Stimulated activated CD8-positive, alpha-beta memory T cell treated with anti-CD3 and anti-CD28 coated beads, Interleukin-4, amount 100 ng/mL, for 48 hours (primary cell): ENCODE measurements around the gene SUSD3.
A peak's percentile ranks its signal among the peaks of the same experiment; 100 is the strongest.

Experiments
- DNase-seq: peaks from one replicate; pipeline ENCODE4 v3.0.0-alpha.2; 2020

SUSD3 gene

DNA sequence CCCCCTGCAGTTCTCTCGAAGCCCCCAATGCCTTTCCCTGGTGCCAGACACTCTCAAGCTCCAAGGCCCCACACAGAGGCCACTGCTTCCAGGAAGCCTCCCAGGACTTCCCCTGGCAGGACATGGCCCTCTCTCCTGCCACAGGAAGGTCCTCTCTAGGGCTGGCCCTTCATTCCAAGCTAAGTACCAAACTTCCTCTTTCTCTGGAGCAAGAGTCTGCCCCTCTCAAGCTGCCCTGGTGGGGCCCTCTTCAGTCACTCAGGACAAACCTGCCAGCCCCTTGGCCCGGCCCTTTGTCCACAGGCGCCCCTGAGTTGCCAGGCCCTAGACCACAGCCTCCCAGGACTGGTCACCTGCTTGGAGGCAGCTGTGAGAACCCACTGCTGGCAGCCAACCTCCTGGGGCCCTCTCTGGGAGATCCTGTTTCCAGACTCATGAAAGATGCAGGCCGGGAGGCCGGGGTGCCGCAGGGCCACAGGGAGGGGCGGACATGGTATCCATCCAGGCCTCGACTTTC lies 69.0 kb downstream of the SUSD3 start:
- no peak for DNase-seq

DNA sequence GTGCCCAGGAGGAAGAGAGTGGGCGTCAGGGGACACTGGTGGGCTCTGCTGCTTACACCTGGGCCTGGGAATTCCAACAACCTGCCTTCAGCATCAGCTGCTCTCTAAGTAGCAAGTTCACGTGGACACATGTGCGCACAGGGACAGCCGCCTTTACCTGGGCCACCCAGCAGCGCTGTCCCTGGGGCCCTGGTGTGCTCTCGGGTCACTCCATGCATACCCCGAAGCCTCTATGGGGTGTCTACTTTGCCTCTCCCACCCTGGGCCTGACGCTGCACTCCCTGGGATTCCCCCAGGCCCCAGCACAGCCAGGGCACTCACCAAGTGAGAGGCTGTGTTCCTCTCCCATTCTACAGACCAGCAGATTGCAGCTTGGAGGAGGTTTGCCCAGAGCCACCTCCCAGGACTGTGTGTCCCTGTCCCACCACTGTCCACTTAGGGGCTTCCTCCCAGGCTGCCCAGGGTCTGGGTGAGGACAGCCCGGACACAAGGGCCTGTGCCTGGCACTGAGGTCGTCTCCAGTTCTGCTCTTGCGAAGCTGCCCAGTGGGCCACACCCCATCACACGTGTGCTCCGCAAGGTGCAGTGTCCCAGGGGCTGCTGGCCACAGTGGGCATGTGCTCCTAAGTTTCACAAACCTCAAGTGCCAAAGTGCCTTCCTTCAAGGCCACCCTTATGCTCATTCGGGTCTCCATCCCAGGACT lies 69.7 kb downstream of the SUSD3 start:
- no peak for DNase-seq

DNA sequence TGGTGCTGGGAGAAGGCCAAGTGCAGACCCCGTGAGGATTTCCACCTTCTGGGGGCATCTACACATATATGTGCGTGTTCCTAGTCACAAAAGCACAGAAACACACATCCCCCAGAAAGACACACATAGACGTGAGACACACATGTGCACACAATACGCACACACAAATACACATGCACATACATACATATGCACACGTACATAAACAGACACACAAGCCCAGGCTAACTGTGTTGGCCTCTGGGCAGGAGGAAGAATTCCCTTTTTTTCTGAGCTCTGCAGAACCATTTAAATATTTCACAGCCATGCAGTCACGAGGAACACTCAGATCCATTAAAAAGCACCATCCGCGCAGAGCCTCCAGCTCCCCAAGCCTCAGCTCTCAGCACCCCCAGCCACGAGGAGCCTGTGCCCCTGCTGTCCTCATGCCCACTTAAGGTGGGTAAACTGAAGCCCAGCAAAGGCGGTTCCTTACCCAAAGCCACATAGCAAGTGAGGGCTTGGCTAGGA lies 70.3 kb downstream of the SUSD3 start:
- no peak for DNase-seq

DNA sequence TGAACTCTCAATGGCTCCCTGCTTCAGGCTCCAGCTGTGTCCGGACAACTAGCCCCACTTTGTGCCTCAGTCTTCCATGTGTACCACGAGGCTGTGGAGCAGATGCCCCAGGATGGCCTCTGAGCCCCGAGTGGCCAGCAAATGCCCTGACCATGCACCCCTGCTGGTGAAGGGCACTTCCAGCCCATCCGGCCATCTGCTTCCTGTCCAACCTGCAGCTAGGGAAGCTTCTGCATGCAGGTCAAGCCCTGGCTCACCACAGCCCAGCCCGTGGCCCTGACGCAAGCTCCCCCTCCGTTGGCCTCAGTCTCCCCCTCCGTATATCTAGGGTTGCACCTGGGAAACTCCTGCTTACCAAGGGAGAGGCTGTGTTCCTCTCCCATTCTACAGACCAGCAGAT lies 70.8 kb downstream of the SUSD3 start:
- DNase-seq: no peak

DNA sequence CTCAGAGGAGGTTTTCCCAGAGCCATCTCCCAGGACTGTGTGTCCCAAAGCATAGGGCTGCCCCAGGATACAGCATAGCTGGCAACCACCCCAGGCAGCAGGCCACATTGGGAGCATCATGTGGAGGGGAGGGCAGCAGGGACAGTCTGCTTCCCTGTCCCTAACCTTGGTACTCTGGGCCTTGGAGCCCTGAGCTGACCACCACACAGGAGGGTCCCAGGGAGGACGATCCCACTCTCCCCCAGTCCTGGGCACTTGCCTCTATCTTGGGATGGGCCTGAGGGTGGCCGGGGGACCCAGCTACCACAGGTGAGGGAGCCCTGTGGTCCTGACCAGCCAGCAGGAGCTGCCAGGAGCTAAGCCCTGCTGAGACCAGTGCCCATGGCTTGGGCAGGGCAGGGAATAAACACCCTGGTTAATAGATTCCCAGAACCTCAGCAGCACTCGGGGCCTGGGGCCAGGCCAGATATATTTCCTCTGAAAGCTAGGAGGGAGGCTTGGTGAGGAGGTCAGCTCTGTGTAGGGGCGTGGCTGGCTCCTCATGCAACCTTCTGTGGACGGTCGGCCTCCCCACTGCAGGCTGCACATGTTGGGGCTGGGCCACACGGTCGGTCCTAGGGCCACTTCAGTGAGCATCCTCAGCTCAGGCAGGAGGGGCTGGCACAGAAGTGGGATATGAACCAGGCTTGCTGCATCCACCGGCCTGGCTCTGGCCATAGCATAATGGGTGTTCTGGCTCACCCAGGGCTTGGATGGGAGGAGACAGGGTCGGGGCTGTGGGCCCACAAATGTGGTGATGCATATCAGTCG lies 71.4 kb downstream of the SUSD3 start:
- no peak for DNase-seq

DNA sequence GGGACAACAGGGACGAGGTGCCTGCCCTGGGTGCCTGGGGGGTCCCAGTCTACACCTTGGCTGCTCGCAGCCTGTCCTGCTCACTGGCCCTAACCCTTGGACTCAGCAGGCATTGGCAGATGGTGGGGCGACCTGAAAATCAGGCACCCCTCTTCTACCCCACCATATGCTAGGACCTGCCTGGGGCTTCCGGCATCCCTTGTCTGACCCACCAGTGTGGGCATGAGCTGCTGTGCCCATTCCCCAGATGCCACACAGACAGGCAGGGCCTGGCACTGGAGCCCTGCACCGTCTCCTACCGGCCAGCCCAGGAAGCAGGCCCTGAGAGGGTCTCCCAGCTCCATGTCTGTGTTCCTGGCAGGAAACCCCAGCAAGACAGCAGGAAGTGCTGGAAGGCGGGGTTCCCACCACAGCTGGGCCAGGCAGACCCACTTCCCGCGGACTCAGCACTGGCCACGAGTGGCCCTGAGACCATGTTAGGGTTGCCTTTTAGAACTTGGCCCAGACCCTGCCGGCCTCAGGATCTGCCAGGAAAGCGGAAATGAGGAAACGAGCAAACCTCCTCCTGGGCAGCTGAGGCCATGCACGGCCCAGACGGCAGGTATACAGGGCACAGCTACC lies 72.5 kb downstream of the SUSD3 start:
- no peak for DNase-seq

DNA sequence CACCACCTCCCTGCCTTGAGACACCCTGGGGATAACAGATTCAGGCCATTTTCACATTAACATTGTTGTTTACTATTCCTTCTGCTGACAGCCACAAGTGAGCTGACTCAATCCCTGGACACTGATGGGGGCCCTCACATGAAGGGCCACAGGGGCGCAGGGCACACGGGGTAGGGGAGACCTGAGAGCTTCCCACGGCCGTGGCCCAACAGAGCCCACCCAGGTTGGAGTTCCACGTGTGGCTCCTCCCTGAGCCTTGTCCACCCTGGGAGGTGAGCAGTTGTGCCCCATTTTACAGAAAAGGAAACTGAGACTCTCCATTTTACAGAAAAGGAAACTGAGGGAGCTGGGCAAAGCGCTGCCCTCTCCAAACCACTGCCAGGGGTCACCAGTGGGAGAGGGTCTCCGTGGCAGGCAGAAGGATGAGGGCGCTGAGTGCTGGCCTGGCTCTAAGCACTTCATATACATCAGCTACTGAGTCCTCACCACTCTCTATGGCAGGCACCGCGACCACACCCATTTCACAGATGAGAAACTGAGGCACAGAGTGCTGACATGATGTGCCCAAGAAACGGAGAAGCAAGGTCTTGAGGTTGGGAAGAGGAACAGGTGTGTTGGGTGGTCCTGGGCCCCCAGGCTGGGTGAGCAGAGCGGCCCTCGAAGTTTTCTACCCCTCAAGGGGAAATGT lies 73.2 kb downstream of the SUSD3 start:
- no peak for DNase-seq

DNA sequence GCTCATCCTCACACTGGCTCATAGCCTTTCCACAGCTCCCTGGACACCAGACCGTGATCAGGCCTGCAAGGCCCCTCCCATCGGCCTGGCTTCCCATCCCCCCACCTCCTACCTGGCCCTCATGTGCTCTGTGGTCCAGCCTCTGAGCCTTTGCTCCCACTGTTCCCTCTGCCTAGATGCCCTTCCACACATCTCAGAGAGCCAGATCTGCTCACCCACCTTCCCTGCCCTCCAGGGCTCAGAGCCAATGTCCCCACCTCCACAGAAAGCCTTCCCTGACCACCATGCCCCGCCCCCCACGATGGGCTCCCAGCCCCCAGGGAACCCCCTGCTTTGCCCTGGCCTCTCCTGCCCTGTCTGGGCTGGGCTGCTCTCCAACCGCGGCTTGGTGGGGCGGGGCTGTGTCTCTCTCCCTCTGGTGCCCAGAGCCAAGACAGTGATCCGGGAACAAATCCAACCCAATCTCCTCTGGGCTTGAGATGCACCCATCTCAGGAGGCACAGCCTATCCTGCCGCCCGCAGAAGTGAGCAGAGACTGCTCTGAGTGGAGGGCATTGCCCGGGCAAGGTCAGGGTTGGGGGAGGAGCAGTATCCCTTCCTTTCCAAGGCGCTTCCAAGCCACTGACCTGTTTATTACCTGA lies 73.9 kb downstream of the SUSD3 start:
- no peak for DNase-seq

DNA sequence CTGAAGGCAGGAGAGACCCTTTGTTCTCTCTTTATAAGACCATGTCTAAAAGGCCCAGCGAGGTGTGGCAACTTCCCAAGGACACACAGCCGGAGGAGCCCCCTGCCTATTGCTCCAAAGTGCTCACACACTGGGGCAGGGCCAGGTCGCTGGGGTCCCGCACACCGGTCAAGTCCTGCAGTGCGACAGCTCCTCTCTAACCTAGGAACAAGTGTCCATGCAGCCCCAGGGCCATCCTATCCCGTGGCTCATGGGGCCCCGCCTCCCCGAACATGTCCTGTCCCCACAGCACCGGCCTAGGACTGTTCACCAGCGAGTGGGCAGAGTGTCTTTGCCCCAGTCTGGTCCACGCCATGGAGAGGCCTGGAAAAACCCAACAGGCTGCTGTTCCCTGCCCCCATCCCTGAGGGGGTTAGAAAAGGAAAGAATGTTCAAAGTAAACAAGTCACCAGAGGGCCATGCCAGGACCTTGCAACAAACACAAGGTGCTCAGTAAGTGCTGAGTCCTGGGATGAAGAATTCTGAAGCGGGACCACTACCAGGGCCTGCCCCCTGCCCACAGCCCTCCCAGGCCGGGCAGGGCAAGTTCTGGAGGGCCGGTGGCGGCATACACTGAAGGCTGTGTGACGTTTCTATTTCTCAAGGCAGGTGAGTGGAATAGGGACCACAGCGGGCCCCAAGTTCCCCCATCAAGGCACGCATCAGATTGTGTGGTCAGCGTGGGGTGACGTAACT lies 74.6 kb downstream of the SUSD3 start:
- DNase-seq: peak; percentile 83

DNA sequence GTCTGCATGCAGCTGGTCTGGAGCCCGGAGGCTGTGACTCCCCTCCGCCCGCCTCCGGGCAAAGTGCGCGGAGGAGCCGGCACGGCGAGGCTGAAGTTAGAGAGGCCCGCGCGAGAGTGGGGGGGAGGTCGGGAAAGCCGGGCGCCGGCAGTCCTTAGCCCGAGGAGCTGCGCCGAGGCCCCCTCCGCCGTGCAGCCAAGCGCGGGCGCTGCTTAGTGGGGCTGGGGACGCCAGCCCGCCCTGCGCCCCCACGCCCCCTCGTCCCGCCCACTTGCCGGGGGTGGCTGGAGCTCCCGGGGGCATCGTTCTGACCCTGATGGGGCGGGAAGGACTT lies 75.1 kb downstream of the SUSD3 start:
- DNase-seq: no peak

DNA sequence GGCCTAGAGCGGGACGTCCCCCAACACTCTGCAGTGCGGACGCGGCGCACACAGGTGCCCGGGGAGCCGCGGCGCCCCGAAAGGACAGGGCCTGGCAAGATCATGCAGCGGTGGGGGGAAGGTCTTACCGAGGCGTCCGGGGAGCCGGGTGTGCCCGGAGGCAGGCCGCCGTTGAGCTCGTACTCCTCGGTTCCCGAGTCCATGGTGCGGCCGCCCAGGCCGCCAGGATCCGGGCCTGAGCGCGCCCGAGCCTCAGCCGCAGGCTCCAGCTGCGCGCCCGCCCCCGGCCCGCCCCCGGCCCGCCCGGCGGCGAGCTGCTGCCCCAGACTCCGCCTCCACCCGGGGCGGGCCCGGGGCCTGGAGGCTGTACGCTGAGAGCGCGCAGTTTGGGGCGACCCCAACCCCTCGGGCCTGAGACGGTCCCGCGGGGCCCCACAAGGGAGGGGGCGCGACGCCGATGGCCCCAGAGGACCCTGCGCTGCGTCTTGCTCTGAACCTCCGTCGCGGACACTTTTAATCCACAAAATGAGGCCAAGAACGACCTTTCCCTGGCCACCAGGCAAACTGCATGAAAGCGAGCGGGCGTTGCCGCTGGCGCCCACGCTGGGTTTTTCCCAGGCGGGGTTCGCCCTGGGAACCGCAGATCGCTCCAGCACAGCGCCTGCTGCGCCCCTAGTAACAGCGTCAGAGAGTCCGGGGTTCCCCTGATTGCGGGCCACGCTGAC lies 75.7 kb downstream of the SUSD3 start, which contains the start of gene NINJ1:
Gene NINJ1, minus strand, starts transcription at position 237 of the 725 bp plus-strand sequence. Its CDS starts 34 bp downstream, at position 203.
- DNase-seq: peak; percentile 90
